Muscle of arm (tissue), 12 donors: ENCODE data around the gene ADGRF3. TPM values are rescaled to one million over a fixed set of nuclear protein-coding genes. Genes with fewer than 3 reads are reported as not detected.
"Not testable (repeated sequence)": the region's sequence is repeated elsewhere in the genome, so short reads cannot be mapped to it uniquely, and the experiment has no call there.

Experiments used
- DNase-seq: peaks from one replicate; pipeline ENCODE4 v3.0.0-alpha.2; 2013
- polyA plus RNA-seq, 12 donors: library from polyadenylated mRNA; unstranded; fragments of 120-200 nt; gene quantifications; one replicate each; pipeline ENCODE4 v1.2.1, GENCODE V29; 2013; ENCODE audit not compliant: insufficient read length in 12 of 12

Gene ADGRF3
- polyA plus RNA-seq, 12 donors: 0.15 to 0.82 (median 0.26) TPM; not detected in 2

DNA sequence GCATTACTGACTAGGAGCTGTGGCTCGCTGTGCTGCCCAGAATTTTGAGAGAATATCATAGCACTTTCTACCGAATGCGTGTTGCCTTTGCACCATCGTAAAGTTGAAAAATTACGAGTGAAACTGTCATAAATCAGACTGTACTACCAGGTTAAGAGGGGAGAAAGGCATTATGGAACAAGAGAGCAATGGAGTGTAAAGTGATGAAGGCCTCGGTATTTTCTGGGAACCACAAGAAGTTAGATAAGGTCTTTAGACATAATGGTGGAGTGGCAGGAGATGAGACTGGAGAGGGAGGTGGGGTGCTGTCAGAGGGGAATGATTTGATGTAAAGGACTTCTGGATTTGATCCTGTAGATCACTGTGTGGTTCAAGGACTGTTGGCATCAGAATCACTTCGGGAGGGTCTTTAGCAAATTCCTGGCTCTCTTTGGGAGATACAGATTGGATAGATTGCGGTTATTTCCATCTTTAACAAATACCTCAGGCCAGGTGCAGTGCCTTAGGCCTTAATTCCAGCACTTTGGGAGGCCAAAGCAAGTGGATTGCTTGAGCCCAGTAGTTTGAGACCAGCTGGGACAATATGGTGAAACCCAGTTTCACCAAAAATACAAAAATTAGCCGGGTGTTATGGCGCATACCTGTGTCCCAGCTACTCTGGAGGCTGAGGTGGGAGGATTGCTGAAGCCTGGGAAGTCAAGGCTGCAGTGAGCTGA lies 4.9 kb upstream of the ADGRF3 start:
- no peak for DNase-seq

DNA sequence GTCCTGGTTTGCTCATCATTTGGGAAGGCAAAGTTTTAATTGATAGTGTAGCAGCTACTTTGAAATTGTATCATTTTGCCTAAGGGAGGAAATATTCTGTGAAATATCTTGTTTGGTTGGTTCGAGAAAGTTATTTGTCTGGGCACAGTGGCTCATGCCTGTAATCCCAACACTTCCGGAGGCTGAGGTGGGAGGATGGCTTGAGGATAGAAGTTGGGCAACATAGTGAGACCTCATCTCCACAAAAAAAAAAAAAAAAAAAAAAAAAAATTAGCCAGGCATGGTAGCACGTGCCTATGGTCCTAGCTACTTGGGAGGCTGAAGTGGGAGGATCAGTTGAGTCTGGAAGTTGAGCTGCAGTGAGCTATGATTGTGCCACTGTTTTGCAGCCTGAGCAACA lies 3.1 kb upstream of the ADGRF3 start:
- DNase-seq: no peak

DNA sequence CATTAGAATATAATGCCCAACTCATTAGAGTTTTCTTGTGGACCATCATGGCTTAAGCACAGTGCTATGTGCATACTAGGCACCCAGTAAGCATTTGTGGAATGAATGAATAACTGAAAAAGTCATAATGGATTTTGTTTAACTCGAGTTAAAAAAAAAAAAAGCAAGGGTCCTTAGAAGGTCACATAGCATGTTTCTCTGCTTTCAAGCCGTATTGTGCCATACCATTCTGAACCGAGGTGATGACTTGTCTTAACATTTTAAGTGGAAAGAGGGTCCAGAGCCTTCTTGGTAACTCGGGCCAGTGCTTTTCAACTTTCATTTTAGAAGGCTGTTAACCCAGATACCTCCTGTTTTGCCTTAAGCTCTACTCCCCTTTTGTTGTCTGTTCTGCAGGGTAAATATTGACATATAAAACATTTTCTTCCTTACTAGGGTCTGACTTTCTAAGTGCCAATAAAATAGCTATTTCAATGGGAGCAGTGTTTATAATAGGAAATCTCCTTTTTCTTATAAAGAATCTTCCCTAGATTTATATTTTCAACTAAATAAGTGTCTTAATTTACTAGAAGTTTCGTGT lies 787 bp upstream of the ADGRF3 start:
- DNase-seq: no peak

- DNase-seq: peak; percentile 100
Observed at GRCh38 chr2:26345545-26346453, 790 bp downstream of the ADGRF3 start, which contains the start of gene SELENOI. Gene SELENOI (plus strand): TSS chr2:26346143. CDS start chr2:26346233, 90 bp downstream.

DNA sequence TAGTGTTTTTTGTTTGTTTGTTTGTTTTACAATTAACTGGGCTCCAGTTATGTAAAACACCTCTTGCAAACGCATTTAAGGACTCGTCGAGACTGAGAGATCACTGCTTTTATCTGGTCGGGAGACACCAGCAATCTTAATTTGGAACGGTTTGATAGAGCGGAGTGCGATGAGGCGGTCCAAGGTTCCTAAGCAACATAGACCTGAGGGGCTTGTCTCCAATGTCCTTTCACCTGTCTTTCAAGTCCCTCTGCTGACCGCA lies 1.4 kb downstream of the ADGRF3 start:
- no peak for DNase-seq

- peak; percentile 32 for DNase-seq
Observed at GRCh38 chr2:26344581-26345282, 1.9 kb downstream of the ADGRF3 start.

- no peak for DNase-seq
Observed at GRCh38 chr2:26340831-26341230, 5.8 kb downstream of the ADGRF3 start.

DNA sequence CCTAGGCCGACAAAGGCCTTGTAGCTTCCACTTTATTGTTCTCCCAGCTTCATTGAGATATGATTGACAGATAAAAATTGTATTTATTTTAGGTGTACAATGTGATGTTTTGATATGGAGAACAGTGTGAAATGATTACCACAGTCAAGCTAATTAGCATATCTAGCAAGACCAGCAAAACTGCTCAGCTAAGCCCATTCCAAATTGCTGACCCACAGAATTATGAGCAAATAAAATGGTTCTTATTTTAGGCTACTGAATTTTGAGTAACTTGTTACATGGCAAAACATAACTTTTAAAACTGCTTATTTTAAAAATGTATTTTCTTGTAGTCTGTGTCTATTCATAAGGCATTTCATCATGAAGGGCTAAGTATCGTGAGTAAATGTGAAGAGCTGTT lies 9.3 kb downstream of the ADGRF3 start:
- no peak for DNase-seq

DNA sequence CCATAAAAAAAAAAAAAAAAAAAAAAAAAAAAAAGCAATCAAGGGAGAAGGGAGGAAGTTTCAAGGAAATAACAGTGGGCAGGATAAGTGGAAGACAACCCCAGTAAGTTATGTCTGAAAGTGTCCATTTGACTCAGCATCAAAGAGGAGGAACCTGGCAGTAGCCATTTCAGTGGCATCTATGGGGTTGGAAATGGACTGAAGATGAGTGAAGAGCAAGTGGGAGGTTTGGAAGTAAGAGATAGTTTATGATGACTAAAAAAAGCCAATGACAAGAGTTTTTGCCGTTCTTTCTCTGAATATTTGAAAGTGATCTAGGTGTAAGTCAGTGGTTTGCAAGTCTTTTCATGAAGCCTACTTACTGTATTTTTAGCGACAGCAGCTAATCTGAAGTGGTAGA lies 9.9 kb downstream of the ADGRF3 start:
- no peak for DNase-seq

DNA sequence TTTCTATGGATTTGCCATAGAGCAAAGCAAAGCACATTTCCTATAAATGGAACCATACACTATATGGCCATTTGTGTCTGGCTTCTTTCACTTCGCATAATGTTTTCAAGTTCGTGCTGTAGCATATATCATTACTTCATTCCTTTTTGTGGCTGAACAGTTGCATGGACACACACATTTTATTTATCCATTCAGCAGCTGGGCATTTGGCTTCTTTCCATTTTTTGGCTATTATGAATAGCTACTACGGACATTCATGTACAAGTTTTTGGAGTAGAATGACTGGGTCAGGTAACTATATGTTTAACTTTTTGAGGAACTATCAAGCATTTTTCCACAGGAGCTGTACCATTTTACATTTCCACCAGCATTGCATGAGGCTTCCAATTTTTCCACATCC lies 11.4 kb downstream of the ADGRF3 start:
- DNase-seq: no peak

- no peak for DNase-seq
Observed at GRCh38 chr2:26333293-26333692, 13.3 kb downstream of the ADGRF3 start.

DNA sequence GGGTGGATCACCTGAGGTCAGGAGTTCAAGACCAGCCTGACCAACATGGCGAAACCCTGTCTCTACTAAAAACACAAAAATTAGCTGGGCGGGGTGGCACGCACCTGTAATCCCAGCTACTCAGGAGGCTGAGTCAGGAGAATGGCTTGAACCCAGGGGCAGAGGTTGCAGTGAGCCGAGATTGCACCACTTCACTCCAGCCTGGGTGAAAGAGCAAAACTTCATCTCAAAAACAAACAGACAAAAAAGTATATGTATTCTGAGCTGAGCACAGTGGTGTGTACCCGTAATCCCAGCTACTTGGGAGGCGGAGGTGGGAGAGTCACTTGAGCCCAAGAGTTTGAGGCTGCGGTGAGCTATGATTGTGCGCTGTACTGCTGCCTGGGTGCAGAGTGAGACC lies 15.3 kb downstream of the ADGRF3 start:
- not testable (repeated sequence) for DNase-seq

GRCh38 chr2:26330604-26331003 lies 16.0 kb downstream of the ADGRF3 start:
- DNase-seq: no peak

DNA sequence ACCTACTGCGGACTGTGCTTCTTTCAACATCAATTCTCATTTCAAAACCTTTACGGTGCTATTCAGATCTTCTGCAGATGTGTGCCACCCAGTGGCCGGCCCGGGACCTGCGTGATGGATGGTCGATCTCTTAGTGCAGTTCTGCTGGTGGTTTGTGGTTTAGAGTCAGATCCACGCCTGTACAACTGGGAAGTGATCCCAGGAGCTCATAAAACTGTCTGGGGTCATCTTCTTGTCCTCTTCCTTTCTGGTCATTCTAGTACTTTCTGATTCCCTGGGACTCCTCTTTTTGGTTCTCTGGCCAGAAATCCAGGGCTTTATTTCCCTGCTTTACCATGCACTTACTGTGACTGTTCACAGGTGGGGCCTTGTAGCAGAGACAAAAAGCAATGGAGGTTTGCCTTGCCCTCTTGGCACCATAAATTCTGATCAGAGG lies 16.5 kb downstream of the ADGRF3 start:
- peak; percentile 77 for DNase-seq

- DNase-seq: not testable (repeated sequence)
Observed at GRCh38 chr2:26329083-26329482, 17.5 kb downstream of the ADGRF3 start.

DNA sequence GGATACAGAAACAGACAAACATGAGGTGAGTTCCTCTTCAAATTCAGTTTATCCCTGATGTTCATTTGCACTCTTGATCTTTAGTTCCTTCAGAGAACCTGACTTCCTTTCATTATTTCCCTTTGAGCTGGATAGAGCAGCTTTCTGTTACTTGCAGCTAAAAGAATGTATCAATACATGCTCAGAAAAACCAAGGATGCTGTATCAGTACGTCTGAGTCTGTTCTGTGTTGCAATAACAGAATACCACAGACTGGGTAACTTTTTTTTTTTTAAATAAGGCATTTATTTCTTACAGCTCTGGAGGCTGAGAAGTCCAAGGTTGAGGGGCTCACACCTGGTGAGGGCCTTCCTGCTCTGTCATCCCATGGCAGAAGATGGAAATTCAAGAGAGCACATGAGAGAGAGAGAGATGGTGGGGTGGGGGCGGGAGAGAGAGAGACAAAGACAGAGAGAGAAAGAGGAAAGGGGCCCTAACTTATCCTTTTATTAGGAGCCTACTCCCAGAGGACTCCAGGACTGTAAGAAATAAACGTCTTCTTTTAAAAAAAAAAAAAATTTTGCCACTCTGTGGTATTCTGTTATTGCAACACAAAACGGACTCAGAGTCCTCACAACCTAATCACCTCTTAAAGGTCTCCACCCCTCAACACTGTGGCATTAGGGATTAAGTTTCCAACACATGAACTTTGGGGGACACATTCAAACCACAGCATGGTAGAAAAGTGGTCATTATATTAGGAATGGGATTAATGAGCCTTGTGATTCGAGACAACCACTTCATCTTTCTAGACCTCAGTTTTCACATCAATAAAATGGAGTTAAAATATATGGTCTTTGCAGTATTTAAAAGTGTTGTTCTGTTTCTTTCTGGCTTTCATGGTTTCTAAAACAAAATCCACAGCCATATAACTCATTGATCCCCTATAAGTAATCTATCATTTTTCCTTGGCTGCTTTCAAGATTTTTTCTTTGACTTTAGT lies 19.0 kb downstream of the ADGRF3 start:
- no peak for DNase-seq

DNA sequence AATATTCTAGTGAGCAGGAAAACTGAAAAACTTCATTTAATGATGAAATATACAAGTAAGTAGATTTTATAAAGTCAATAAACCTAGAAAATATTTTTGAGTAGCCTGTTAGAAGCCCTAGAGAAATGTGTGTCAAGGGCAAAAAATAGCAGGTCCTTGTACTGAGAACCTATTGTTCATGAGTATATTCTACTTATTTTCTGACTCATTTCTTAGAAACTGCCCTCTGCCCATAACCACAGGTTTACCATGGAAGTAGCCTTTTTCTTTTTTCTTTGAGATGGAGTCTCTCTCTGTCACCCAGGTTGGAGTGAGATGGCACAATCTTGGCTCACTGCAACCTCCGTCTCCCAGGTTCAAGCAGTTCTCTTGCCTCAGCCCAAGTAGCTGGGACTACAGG lies 20.1 kb downstream of the ADGRF3 start:
- DNase-seq: no peak

- DNase-seq: no peak
Observed at GRCh38 chr2:26325851-26326250, 20.7 kb downstream of the ADGRF3 start.

DNA sequence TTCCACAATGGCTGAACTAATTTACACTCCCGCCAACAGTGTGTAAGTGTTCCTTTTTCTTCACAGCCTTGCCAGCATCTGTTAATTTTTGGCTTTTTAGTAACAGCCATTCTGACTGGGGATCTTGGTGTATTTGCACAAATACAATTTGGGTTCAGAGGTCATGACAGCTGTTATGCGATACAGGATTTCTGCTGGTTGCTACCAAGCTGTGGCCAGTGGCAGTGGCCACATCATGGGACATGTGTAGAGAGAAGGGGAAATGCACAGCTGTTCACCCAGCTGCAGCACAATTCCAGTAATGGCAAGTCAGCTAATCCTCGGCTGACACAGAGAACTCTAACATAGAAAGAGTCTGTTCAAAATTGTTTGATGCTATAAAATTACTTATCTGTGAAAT lies 21.7 kb downstream of the ADGRF3 start:
- DNase-seq: no peak

DNA sequence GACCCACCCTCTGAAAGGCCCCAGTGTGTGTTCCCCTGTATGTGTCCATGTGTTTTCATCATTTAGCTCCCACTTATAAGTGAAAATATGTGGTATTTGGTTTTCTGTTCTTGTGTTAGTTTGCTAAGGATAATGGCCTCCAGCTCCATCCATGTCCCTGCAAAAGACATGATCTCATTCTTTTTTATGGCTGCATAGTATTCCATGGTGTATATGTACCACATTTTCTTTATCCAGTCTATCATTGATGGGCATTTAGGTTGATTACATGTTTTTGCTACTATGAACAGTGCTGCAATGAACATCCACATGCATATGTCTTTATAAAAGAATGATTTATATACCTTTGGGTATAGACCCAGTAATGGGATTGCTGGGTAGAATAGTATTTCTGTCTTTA lies 22.1 kb downstream of the ADGRF3 start:
- not testable (repeated sequence) for DNase-seq

DNA sequence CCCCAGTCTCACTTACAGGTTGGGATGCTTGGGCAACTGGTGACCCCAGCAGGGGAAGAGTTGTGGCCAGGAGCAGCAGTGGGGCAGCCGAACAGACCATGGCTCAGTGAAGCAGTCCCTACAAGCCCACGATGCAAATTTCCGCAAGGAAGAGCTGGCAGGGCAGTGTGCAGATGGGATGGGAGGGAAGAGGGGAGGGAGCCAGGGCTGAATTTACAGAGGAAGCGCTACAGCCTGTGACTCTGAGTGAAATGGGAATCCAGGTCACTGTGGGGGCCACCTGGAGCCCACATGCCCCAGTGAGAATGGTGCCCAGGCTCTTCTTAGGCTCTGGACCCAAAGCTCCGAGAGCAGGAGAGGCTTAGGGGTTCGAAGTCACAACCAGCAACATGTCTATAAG lies 27.6 kb downstream of the ADGRF3 start:
- no peak for DNase-seq
